Prostate gland (tissue), 2 donors: ENCODE data around the gene LPP. TPM values are rescaled to one million over a fixed set of nuclear protein-coding genes. Genes with fewer than 3 reads are reported as not detected.
A peak's percentile ranks its signal among the peaks of the same experiment; 100 is the strongest.
"Not testable (repeated sequence)": the region's sequence is repeated elsewhere in the genome, so short reads cannot be mapped to it uniquely, and the experiment has no call there.

Experiments
- DNase-seq: peaks from one replicate; pipeline ENCODE4 v3.0.0-alpha.2; 2019; ENCODE audit warnings: low spot score
- H3K27ac ChIP-seq, 2 donors: fragments of 200-600 bp; sonication (generic); 2 replicates each; pipeline ENCODE4 v1.5.1; 2017 to 2019
- H3K27me3 ChIP-seq: fragments of 200-600 bp; sonication (generic); replicated peaks from 2 replicates; pipeline ENCODE4 v1.5.1; 2019; ENCODE audit not compliant: insufficient read depth
- H3K36me3 ChIP-seq, 2 donors: fragments of 200-600 bp; sonication (generic); 1 replicate in 1 of 2; 2 replicates in 1 of 2; pipeline versions ENCODE4 v1.5.1 to v1.8.1; 2017 to 2019
- H3K4me1 ChIP-seq: fragments of 200-600 bp; sonication (generic); replicated peaks from 2 replicates; pipeline ENCODE4 v1.5.1; 2019
- H3K4me3 ChIP-seq, 2 donors: fragments of 200-600 bp; sonication (generic); 2 replicates each; pipeline ENCODE4 v1.5.1; 2017 to 2019
- H3K9me3 ChIP-seq: fragments of 200-600 bp; sonication (generic); 2 replicates; pipeline ENCODE4 v1.5.1; 2017
- CTCF ChIP-seq, 4 experiments: fragments of 200-600 bp in 2 of 4; fragments of 450-650 bp in 2 of 4; sonication (generic) in 2 of 4; IDR thresholded peaks; 1 replicate in 3 of 4; 2 replicates in 1 of 4; pipeline ENCODE4 v1.5.1; 2016 to 2019; ENCODE audit warnings: antibody characterized with exemption in 4 of 4, mild to moderate bottlenecking in 2 of 4, moderate library complexity in 2 of 4
- POLR2A ChIP-seq: fragments of 450-650 bp; IDR thresholded peaks from one replicate; pipeline ENCODE4 v1.6.1; 2016; ENCODE audit warnings: antibody characterized with exemption, mild to moderate bottlenecking
- POLR2AphosphoS5 ChIP-seq: sonication (generic); formaldehyde crosslinking; IDR thresholded peaks from one replicate; pipeline ENCODE4 v1.6.1; 2017; ENCODE audit warnings: antibody characterized with exemption
- WGBS: methylation state at CpG from one replicate; pipeline ENCODE4 v1.1.5; 2018; 5-methylcytosine and 5-hydroxymethylcytosine counted together
- intact Hi-C: fragments of 100-400 bp; cut with DNase I; formaldehyde crosslinking; loops from one replicate; pipeline ENCODE4 v1.14.2; 2022
- total RNA-seq, 2 donors: library from RNA; depleted of rRNA; stranded (reverse); fragments of >200 nt; gene quantifications; one replicate each; pipeline ENCODE4 v1.1.0, GENCODE V29; 2016

LPP gene
- total RNA-seq, 2 donors from 2014 or later = 219 to 248 TPM

GRCh38 chr3:188627652-188628051 lies 473.7 kb downstream of the LPP start:
- Histone ChIP-seq H3K27ac (no peak overlapping the region), H3K9me3 (no peaks in the 10 kb centered on the region), H3K36me3 (no peaks in the 10 kb centered on the region), H3K4me3 (no peak overlapping the region), H3K27me3 (no peaks in the 10 kb centered on the region), H3K4me1 (no peaks in the 10 kb centered on the region)
- DNase-seq = no peak
- TF ChIP-seq CTCF (IDR thresholded peaks at IDR 0.05) (no peak), POLR2AphosphoS5 (no peak), POLR2A (no peak)
- intact Hi-C loops = loop anchor here (10.0 kb wide), 2 partner anchors 317 to 883 kb away; partner anchors contain the start of gene BCL6

- Histone ChIP-seq H3K4me3 (no peak overlapping the region), H3K27ac (no peak overlapping the region), H3K4me1 (no peaks in the 10 kb centered on the region), H3K27me3 (no peaks in the 10 kb centered on the region), H3K9me3 (no peaks in the 10 kb centered on the region), H3K36me3 (no peaks in the 10 kb centered on the region)
- intact Hi-C loops = no loop called here
- DNase-seq = no peak
- 90% methylated on average over 5 of the region's 5 CpGs for whole genome bisulfite sequencing
- TF ChIP-seq POLR2A (no peak), POLR2AphosphoS5 (no peak)
Observed at GRCh38 chr3:188631291-188632010, 477.5 kb downstream of the LPP start.

GRCh38 chr3:188633206-188633605 lies 479.2 kb downstream of the LPP start:
- WGBS = 87% methylated on average over 4 of the region's 4 CpGs
- Histone ChIP-seq H3K4me3 (no peak overlapping the region), H3K4me1 (no peaks in the 10 kb centered on the region), H3K36me3 (no peaks in the 10 kb centered on the region), H3K27ac (no peak overlapping the region), H3K27me3 (no peaks in the 10 kb centered on the region), H3K9me3 (no peaks in the 10 kb centered on the region)
- intact Hi-C loops = no loop called here
- TF ChIP-seq POLR2AphosphoS5 = no peak
- no peak for TF ChIP-seq POLR2A
- TF ChIP-seq CTCF (IDR thresholded peaks at IDR 0.05) = no peak
- no peak for DNase-seq

- Histone ChIP-seq H3K27me3 (no peaks in the 10 kb centered on the region), H3K4me1 (no peaks in the 10 kb centered on the region), H3K36me3 (no peaks in the 10 kb centered on the region), H3K4me3 (no peak overlapping the region), H3K9me3 (no peaks in the 10 kb centered on the region), H3K27ac (no peak overlapping the region)
- TF ChIP-seq CTCF (IDR thresholded peaks at IDR 0.05) = no peak
- no peak for TF ChIP-seq POLR2A
- TF ChIP-seq POLR2AphosphoS5 = no peak
- intact Hi-C loops = no loop called here
- over 99% methylated on average over 8 of the region's 8 CpGs for WGBS
- DNase-seq = no peak
Observed at GRCh38 chr3:188634285-188634684, 480.3 kb downstream of the LPP start.

- intact Hi-C loops = no loop called here
- H3K4me1 ChIP-seq = no peaks in the 10 kb centered on the region
- DNase-seq = peak; percentile 39
- 14% methylated on average over 10 of the region's 10 CpGs for WGBS
- no peak overlapping the region for H3K4me3 ChIP-seq
- peak overlapping the region; percentile 7 to 43 for H3K27ac ChIP-seq
- peak; percentile 50 for TF ChIP-seq POLR2AphosphoS5
- TF ChIP-seq CTCF (IDR thresholded peaks at IDR 0.05) = no peak
- TF ChIP-seq POLR2A = no peak
- H3K36me3 ChIP-seq = no peaks in the 10 kb centered on the region
- H3K27me3 ChIP-seq = no peaks in the 10 kb centered on the region
- no peaks in the 10 kb centered on the region for H3K9me3 ChIP-seq
Observed at GRCh38 chr3:188635258-188636042, 481.5 kb downstream of the LPP start.

- H3K27ac ChIP-seq, intact Hi-C loops, H3K4me1 ChIP-seq, H3K27me3 ChIP-seq, H3K4me3 ChIP-seq, H3K9me3 ChIP-seq, DNase-seq, H3K36me3 ChIP-seq: not testable (repeated sequence)
- 92% methylated on average over 13 of the region's 13 CpGs for WGBS
Observed at GRCh38 chr3:188636292-188636691, 482.3 kb downstream of the LPP start.
